Panc1 (cell line): ENCODE results near the gene PARD6G. TPM values are rescaled to one million over a fixed set of nuclear protein-coding genes. Genes with fewer than 3 reads are reported as not detected.

Experiments used
- ATAC-seq: fragments of 200-7000 bp; cut with Tn5 transposase; 2 replicates; pipeline ENCODE4 v1.9.1; 2020; ENCODE audit warnings: mild to moderate bottlenecking, moderate library complexity
- BruUV-seq: library from RNA; stranded (reverse); fragments of 400-500 nt; replicated peaks from 2 replicates; lab custom pipeline; 2021; lab: Mats Ljungman, UMichigan
- CTCF ChIA-PET: fragments of 300-600 bp; sonication (Branson Sonifier 250); formaldehyde crosslinking; loops from one replicate; lab custom pipeline; 2022; ENCODE audit warnings: antibody characterized with exemption; lab: Charles Lee
- POLR2A ChIA-PET: fragments of 300-600 bp; sonication (Branson Sonifier 250); formaldehyde crosslinking; loops from one replicate; lab custom pipeline; 2022; ENCODE audit warnings: antibody characterized with exemption; lab: Charles Lee
- DNase-seq: peaks from one replicate; pipeline ENCODE4 v3.0.0-alpha.2; 2010; ENCODE audit warnings: low read depth, low spot score
- H3K27ac ChIP-seq: 2 replicates; pipeline ENCODE4 v1.5.1; 2011; ENCODE audit warnings: mild to moderate bottlenecking, low read length, inconsistent platforms
- H3K27me3 ChIP-seq: fragments of 200-500 bp; sonication (Bioruptor generic); 2 replicates; pipeline ENCODE4 v1.6.0; 2014; ENCODE audit warnings: low read length, inconsistent platforms; ENCODE audit not compliant: control insufficient read depth, insufficient read depth
- H3K36me3 ChIP-seq: fragments of 200-500 bp; sonication (Bioruptor generic); 2 replicates; pipeline ENCODE4 v1.5.1; 2014; ENCODE audit warnings: inconsistent platforms, mild to moderate bottlenecking, low read length, moderate library complexity; ENCODE audit not compliant: control insufficient read depth, insufficient read depth
- H3K4me1 ChIP-seq: 2 replicates; pipeline ENCODE4 v1.5.1; 2011; ENCODE audit warnings: inconsistent platforms, mild to moderate bottlenecking, low read length, moderate library complexity; ENCODE audit not compliant: control insufficient read depth, insufficient read depth
- H3K4me3 ChIP-seq, 2 experiments: 2 replicates each; pipeline ENCODE4 v1.5.1; 2011 to 2012; ENCODE audit warnings: low read depth in 2 of 2, low read length in 2 of 2, mild to moderate bottlenecking in 2 of 2, inconsistent platforms in 1 of 2, moderate library complexity in 1 of 2
- H3K9me3 ChIP-seq: fragments of 200-500 bp; sonication (Bioruptor generic); 2 replicates; pipeline ENCODE4 v1.5.1; 2014; ENCODE audit warnings: low read depth, mild to moderate bottlenecking, inconsistent platforms, low read length, moderate library complexity; ENCODE audit not compliant: control insufficient read depth, insufficient read depth
- CTCF ChIP-seq: fragments of 450-650 bp; IDR thresholded peaks from 2 replicates; pipeline ENCODE4 v1.5.1; 2017; ENCODE audit warnings: mild to moderate bottlenecking
- POLR2AphosphoS5 ChIP-seq: IDR thresholded peaks from 2 replicates; pipeline ENCODE4 v1.6.1; 2012; ENCODE audit warnings: mild to moderate bottlenecking, low read depth, low read length, moderate library complexity
- REST ChIP-seq, 2 experiments: IDR thresholded peaks; 2 replicates each; pipeline ENCODE4 v1.6.1; 2011 to 2012; ENCODE audit warnings: low read depth in 2 of 2, control low read depth in 1 of 2, low read length in 1 of 2, mild to moderate bottlenecking in 1 of 2, moderate library complexity in 1 of 2; ENCODE audit not compliant: insufficient read depth in 1 of 2
- SIN3A ChIP-seq: IDR thresholded peaks from 2 replicates; pipeline ENCODE4 v1.6.1; 2012; ENCODE audit warnings: low read depth, mild to moderate bottlenecking, low read length, moderate library complexity, borderline replicate concordance; ENCODE audit not compliant: insufficient read depth
- TCF7L2 ChIP-seq: IDR thresholded peaks from 2 replicates; pipeline ENCODE4 v1.6.1; 2011; ENCODE audit warnings: mild to moderate bottlenecking, low read depth, low read length, inconsistent platforms
- in situ Hi-C: cut with HindIII; loops from 2 replicates; pipeline ENCODE4 v1.10.0; 2016; ENCODE audit warnings: low sequenced_read_pairs, low pct_unique_long_range_greater_than_20kb
- intact Hi-C: fragments of 100-400 bp; cut with micrococcal nuclease; formaldehyde crosslinking; loops from one replicate; pipeline ENCODE4 v1.10.0; 2022; ENCODE audit not compliant: unreplicated experiment
- total RNA-seq: library from RNA; stranded (reverse); gene quantifications from one replicate; pipeline ENCODE4 v1.2.1, GENCODE V29; 2021; ENCODE audit not compliant: unreplicated experiment

Gene PARD6G
- total RNA-seq, 1 experiment from 2014 or later: 5.2 TPM

GRCh38 chr18:80227472-80227871 lies 19.8 kb downstream of the PARD6G start (continued):
- TF ChIP-seq SIN3A: no peak

DNA sequence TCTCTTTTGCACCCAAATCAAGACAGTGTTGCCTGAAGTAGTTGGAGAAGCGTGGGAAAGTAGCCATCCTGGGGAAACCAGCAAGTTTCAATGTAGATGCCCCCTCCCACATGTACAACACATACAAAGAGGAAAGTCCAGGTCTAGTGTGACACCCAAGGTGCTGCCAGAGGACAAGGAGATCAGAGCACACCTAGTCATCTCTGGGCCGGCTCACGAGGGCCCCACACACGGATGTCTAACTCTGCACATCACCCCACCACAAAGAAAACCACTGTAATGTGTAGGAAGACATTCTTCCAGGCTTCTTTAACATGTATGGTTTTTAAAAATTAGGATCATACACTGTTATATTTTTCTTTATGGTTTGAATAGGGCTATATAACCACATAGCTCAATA lies 21.6 kb downstream of the PARD6G start:
- CTCF ChIA-PET: interaction anchor here (0.6 to 1.0 kb wide), 3 partner anchors 12 to 522 kb away, joined by 5 to 12 read pairs (median 6); no protein-coding TSS in a partner anchor

More for the DNA sequence above, 21.6 kb downstream of the PARD6G start:
- no peaks in the 10 kb centered on the region for H3K27me3 ChIP-seq
- no peak for TF ChIP-seq TCF7L2
- TF ChIP-seq POLR2AphosphoS5: no peak
- TF ChIP-seq REST (IDR thresholded peaks at IDR 0.05; ENCODE audit: insufficient read depth in 1 of 2, low read depth in 2 of 2, low read length in 1 of 2): no peak
- TF ChIP-seq CTCF: no peak
- no peak for TF ChIP-seq SIN3A
- POLR2A ChIA-PET: no interaction called here
- in situ Hi-C loops: no loop called here
- no TSS peak for BruUV-seq
- ATAC-seq (no peak), DNase-seq (no peak)
- no peak overlapping the region for H3K27ac ChIP-seq
- H3K4me1 ChIP-seq: no peaks in the 10 kb centered on the region
- no peak overlapping the region for H3K4me3 ChIP-seq
- H3K36me3 ChIP-seq: no peaks in the 10 kb centered on the region
- intact Hi-C loops: no loop called here
- H3K9me3 ChIP-seq: no peaks in the 10 kb centered on the region
